ENCODE data around the gene CERT1. TPM values are rescaled to one million over a fixed set of nuclear protein-coding genes. Genes with fewer than 3 reads are reported as not detected.
"Not testable (repeated sequence)": the region's sequence is repeated elsewhere in the genome, so short reads cannot be mapped to it uniquely, and the experiment has no call there.

The CERT1 gene, protein sequence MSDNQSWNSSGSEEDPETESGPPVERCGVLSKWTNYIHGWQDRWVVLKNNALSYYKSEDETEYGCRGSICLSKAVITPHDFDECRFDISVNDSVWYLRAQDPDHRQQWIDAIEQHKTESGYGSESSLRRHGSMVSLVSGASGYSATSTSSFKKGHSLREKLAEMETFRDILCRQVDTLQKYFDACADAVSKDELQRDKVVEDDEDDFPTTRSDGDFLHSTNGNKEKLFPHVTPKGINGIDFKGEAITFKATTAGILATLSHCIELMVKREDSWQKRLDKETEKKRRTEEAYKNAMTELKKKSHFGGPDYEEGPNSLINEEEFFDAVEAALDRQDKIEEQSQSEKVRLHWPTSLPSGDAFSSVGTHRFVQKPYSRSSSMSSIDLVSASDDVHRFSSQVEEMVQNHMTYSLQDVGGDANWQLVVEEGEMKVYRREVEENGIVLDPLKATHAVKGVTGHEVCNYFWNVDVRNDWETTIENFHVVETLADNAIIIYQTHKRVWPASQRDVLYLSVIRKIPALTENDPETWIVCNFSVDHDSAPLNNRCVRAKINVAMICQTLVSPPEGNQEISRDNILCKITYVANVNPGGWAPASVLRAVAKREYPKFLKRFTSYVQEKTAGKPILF
- 34.2 and 34.3 TPM in 2 replicates for total RNA-seq

DNA sequence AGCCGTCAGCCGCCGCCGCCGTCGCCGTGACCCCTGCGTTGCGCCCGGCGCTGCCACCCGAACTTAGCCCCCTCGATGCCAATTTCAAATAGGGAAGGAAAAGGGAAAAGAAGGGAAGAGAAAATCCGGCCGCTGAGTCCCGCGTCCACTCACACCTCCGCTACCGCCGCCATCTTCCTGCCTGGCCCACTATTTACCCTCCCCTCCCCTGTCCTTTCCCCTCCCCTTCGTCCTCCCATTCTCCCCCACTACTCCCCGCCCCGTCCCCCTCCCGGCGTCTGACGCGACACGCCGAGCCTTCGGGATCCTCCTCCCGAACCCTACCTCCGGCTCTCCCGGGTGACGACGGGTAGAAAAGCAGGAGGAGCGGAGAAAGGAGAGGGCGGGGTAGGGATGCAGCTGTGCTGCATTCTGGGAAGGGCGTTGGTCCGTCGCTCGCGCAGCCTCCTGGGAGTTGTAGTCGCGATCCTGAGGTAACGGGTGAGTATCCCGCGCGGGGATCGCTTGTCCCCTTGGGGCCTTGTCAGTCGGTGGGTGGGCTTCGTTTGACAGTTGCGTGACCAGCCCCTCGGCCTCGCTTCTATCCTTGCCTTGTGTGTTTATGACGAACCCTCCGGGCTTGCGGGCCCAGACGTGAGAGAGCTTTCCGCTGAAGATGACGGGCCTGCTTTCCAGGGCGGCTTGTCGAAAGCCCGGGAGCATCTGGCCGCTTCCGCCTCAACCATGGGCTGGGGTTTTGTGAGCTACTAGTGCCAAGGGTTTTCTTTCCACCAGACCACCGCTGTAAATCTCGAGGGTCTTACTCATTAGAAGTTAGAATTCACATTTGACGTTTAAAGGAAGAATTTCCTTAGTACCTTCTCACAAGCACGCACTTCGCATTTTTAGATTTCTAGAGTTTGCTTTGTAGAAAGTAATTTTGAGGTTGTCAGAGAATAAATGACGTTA is at the start of gene CERT1, which contains the start of gene POLK:
Gene CERT1, minus strand, starts transcription at position 195 of the 948 bp plus-strand sequence. CDS start 422 bp downstream, outside the sequence.
Gene POLK, plus strand, starts transcription at position 457 of the 948 bp plus-strand sequence.
- intact Hi-C loops (cut with micrococcal nuclease), result loop anchor here (1.0 to 10.0 kb wide), 8 partner anchors 55 to 1521 kb away; partner anchors contain the start of genes AGGF1, ANKRD31, GFM2 and HMGCR

DNA sequence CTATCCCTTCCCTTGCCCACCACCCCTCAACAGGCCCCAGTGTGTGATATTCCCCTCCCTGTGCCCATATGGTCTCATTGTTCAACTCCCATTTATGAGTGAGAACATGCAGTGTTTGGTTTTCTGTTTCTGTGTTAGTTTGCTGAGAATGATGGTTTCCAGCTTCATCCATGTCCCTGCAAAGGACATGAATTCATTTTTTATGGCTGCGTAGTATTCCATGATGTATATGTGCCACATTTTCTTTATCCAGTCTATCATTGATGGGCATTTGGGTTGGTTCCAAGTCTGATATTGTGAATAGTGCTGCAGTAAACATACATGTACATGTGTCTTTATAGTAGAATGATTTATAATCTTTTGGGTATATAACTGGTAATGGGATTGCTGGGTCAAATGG is 49.2 kb upstream of the CERT1 start:
- intact Hi-C loops (cut with micrococcal nuclease), result not testable (repeated sequence)

DNA sequence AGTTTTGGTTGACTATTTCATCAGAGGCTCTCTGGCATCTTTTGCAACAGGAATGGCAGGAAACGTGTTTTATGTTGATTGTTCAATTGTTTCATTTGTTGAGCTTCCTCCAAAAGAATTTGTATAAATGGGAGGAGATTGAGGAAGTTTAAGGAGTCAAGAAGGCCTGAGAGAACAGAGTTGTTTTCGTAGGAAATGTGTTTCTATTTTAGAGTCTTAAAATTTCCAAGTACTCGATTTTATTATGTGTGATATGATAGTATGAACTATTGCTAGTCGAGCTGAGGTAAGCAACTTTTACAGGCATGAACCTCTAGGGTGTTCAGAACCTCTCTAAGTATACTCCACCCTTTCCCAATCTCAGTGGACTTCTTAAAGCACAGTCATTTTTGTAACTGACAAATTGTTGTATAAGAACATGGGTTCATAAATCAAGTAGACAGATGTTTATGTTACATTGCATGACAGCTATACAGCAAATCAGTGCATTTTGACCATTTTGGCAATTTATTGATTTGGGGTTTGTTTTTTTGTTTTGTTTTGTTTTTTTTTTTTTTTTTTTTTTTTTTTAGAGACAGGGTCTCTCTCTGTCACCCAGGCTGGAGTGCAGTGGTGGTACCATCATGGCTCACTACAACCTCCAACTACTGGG is 47.7 kb upstream of the CERT1 start:
- intact Hi-C loops (cut with micrococcal nuclease), result no loop called here

DNA sequence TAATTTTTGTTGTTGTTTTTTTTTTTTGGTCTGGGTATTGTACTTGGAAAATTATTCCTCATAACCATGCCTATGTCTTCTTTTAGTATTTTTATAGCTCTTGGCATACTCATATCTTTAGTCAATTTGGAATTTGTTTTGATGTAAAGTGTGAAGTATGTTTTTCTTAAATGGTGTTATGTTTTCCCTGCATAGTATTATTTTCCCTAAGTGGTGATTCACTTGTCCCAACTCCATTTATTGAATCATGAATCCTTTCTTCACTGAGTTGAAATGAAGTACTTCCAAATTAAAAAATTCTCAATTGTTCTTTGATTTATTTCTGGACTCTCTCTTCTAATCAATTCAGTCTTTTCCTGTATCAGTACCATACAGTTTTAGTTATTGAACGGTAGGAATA is 46.8 kb upstream of the CERT1 start:
- intact Hi-C loops (cut with micrococcal nuclease), result no loop called here

DNA sequence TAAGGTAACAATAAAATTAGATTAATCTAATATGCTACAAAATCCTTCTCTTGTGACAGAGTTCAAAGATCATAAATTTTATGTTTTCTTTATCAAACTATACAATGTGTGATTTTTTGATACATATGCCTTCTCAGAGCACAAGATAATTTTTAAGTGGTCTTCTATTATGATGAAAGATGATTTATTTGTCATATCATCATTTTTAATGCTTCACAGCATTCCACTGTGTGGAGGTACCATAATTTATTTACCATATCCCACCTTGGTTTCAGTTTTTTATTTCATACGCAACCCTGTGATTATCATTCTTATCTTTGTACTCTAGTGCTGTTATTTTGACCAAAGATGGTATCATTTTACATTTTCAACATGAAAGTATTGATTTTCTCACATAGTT is 41.9 kb upstream of the CERT1 start:
- intact Hi-C loops (cut with micrococcal nuclease), result no loop called here

DNA sequence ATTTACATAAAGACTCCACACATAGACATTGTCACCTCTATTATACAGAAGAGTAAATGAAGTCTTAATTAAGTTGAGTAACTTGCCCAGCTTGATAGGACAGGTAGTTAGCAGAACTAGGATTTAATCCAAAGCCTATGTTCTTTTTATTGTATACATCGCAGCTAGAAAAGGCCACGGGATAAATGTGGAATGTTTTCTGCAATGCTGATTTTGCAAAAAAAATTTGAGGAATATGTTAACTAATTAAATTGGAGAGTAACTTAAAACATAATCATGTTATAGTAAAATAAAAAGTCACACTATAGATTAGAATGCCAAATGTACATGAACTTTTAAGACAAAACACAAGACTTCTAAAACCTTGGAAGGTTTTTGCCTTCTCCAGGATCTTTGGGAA is 41.3 kb upstream of the CERT1 start:
- intact Hi-C loops (cut with micrococcal nuclease), result no loop called here

DNA sequence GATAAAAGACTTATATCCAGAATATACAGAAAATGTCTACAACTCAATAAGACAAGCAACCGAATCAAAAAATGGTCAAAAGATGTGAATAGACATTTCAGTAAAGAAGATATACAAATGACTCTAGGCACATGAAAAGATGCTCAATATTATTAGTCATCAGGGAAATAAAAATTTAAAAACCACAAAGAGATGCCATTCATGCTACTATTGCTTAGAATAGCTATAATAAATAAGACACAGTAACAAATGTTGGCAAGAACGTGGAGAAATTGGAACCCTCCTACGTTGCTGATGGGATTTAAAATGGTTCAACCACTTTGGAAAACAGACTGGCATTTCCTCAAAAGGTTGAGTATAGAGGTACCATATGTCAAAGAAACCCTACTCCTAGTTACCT is 40.0 kb upstream of the CERT1 start:
- intact Hi-C loops (cut with micrococcal nuclease), result no loop called here

DNA sequence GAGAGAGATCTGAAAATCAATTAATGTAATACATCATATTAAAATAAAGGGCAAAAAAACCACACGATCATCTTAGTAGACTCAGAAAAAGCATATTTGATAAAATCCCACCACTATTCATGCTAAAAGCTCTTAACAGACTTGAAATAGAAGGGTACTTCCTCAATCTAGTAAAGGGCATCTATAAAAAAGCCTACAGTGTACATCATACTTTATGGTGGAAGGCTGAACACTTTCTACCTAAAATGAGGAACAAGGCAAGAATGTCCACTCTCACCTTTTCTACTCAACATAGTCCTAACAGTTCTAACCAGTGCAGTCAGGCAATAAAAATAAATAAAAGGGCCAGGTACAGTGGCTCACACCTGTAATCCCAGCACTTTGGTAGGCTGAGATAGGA is 39.2 kb upstream of the CERT1 start:
- intact Hi-C loops (cut with micrococcal nuclease), result no loop called here

DNA sequence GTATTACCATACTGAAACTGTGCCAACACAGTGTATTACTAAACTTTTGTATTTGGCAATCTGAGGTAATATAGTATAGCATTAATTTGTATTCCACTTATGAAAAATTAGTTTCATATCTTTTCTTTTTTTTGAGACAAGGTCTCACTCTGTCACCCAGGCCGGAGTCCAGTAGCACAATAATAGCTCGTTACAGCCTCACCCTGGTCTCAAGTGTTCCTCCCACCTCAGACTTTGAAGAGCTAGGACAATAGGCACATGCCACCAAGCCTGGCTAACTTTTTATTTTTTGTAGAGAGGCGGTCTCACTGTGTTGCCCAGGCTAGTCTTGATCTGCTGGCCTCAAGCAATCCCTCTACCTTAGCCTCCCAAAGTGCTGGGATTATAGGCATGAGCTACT is 36.4 kb upstream of the CERT1 start:
- intact Hi-C loops (cut with micrococcal nuclease), result no loop called here

DNA sequence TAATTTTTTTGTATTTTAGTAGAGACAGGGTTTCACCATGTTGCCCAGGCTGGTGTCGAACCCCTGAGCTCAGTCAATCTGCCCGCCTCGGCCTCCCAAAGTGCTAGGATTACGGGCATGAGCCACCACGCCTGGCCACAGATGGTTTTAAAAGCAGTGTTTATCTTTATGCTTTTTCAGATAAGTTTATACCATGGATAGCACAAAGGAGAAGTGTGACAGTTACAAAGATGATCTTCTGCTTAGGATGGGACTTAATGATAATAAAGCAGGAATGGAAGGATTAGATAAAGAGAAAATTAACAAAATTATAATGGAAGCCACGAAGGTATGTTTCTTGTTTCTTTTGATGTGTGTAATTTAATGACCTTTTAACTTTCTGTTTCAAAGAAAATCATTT is 35.4 kb upstream of the CERT1 start:
- intact Hi-C loops (cut with micrococcal nuclease), result no loop called here

DNA sequence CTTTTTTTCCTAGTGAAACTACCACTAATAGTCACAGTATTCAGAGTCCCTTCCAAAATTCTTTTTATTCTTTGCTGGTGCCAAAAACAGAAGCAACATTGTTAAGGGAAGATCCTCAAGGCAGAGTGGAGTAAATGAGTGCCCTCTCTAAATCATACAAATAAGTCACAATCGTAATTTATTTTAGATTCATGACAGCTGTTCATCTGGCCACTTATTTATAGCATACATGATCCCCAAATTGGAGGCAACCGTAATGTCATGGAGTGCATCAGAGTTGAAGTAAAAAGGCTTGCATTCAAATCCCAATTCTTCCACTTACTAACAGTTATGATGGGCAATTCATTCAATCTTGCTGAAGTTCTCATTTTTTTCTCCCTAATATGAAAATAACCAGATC is 33.7 kb upstream of the CERT1 start:
- intact Hi-C loops (cut with micrococcal nuclease), result no loop called here

DNA sequence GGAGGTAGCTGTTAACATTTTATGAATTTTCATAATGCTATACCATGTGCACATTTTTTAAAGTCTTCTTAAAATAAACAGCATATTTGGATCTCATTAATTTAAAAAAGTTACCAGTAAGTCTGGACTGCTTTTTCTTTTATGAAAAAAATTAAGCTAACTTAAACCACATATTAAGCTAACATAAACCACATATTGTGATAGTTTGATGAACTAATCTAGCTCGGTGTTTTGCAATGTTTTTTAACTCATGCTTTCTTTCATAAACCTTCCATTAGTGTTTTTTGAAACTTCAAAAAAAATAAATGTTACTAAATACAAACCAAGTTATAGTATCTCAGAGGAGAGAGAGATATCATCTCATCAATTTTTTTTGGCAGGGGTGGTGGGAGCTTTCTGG is 26.8 kb upstream of the CERT1 start:
- intact Hi-C loops (cut with micrococcal nuclease), result no loop called here

DNA sequence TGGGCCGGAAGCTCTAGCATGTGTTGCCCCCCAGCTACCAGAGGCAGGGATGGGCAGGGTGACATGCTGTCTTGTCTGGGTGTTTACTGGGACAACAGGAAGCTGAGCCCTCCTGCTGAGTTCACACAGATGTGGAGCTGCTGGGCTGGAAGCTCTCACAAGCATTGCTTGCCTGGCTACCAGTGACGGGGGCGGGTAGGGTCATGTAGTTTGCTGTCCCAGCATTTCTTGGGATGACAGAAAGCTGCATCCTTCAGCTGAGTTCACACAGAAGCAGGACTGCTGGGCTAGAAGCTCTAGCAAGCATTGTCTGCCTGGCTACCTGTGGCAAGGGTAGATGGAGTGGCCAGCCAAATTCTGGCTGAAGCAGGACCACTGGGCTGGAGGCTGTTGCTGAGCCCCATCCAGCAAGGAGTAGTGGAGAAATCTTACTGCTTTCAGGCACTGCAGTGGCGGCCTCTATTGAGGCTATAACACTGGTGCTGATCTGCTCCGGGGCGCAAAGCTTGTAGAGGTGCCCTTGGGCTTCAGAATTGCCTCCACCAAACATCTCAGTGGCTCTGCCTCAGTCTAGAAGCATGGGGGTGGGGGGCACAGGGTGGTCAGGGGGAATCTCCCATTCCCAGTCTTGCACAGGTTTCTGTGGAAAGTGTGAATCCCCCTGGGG is 25.4 kb upstream of the CERT1 start:
- intact Hi-C loops (cut with micrococcal nuclease), result no loop called here

DNA sequence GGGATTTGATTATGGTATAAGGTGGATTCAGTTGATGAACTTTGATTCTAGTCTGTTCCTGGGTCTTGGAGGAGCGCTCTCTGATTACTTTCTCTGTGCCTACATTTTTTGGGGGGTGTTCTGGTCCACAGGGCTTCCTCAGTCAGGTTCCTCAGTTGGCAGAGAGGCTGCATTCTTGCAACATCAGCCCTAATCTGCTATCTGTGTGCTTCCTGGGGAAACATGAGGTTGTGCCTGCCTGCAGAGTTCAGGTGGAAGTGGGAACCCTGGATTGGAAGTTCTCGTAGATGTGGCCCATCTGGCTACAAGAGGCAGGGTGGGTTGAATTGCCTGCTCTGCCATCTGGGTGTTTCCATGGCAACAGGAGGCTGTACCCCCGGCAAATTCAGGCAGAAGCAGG is 24.7 kb upstream of the CERT1 start:
- intact Hi-C loops (cut with micrococcal nuclease), result no loop called here

DNA sequence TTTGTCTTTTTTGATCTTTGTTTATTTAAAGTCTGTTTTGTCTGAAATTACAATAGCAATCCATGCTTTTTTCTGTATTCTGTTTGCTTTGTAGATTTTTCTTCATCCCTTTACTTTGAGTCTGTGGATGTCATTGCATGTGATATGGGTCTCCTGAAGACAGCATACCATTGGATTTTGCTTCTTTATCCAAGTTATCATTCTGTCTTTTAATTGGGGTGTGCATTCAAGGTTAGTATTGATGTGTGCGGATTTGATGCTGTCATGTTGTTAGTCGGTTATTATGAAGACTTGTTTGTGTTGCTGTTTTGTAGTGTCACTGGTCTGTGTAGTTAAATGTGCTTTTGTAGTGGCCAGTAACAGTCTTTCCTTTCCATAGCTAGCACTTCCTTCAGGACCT is 23.3 kb upstream of the CERT1 start:
- intact Hi-C loops (cut with micrococcal nuclease), result no loop called here

DNA sequence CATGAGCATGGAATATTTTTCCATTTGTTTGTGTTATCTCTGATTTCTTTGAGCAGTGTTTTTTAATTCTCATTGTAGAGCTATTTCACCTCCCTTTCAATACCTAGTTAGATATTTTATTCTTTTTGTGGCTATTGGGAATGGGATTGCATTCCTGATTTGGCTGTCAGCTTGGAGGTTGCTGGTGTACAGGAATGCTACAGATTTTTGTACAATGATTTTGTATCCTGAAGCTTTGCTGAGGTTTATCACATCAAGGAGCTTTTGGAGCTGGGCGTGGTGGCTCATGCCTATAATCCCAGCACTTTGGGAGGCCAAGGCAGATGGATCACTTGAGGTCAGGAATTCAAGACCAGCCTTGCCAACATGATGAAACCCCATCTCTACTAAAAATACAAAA is 22.3 kb upstream of the CERT1 start:
- intact Hi-C loops (cut with micrococcal nuclease), result not testable (repeated sequence)

DNA sequence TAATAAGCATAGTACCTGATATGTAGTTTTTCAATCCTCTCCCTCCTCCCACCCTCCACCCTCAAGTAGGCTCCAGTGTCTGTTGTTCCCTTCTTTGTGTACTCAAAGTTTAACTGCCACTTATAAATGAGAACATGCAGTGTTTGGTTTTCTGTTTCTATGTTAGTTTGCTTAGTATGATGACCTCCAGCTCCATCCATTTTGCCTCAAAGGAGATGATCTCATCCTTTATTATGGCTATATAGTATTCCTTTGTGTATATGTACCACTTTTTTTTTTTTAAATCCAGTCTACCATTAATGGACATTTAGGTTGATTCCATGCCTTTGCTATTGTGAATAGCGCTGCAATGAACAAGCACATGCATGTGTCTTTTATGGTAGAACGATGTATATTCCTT is 20.8 kb upstream of the CERT1 start:
- intact Hi-C loops (cut with micrococcal nuclease), result no loop called here

DNA sequence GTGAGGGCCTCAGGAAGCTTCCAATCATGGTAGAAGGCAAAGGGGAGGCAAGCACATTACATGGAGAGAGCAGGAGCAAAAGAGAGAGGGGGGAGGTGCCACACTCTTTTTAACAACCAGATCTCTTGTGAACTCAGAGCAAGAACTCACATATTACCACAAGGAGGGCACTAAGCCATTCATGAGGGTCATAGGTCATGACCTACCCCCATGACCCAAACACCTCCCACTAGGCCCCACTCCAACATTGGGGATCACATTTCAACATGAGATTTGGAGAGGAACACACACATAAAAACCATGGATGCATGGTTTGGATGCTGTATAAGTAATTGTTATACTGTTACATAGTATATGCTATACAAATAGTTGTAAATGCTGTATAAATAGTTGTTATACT is 17.8 kb upstream of the CERT1 start:
- intact Hi-C loops (cut with micrococcal nuclease), result loop anchor here (5.0 kb wide), 1 partner anchor 38 kb away; no protein-coding TSS in a partner anchor

DNA sequence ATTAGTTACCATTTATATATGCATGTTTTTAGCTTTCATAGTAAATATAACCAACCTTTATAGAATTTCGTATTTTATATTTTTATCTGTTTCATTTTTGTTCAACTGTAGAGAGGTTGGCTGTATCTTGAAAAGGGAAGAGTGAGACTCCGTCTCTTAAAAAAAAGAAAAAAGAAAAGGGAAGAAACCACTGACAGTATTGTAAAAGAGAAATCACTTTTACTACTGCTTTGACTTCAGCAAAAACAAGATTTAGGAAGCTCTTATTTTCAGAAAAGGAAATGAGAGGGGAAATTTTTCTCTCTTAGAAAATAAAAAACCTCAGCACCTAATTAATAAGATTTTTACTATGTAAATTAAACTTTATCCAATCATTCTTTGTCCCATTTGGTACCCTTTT is 14.6 kb upstream of the CERT1 start:
- intact Hi-C loops (cut with micrococcal nuclease), result loop anchor here (5.0 kb wide), 1 partner anchor 41 kb away; no protein-coding TSS in a partner anchor

DNA sequence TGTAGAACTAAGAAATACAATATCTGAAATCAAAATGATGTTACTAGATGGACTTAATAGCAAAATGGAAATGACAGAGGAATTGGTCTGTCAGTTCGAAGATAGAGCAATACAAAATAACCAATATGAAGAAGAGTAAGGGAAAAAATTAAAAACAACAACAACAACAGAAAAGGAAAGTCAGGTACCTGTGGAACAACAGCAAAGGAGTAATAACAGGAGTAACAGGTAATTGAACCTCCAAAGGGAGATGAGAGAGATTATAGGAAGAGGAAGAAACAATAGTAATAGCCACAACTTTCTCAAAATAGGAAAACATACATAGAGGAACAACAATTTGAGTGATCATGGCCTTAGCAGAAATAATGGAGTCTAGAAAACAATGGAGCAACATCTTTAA is 13.9 kb upstream of the CERT1 start:
- intact Hi-C loops (cut with micrococcal nuclease), result loop anchor here (5.0 kb wide), 1 partner anchor 42 kb away; no protein-coding TSS in a partner anchor
